GM12801 (cell line): ENCODE measurements around the gene WWOX.

ENCODE experiments used
- TF ChIP-seq, protein P1 (sequence below): IDR thresholded peaks from one replicate; pipeline ENCODE4 v1.5.1; 2011; ENCODE audit warnings: control low read depth; ENCODE audit not compliant: insufficient read length; ENCODE audit errors: extremely low read depth

WWOX gene

DNA sequence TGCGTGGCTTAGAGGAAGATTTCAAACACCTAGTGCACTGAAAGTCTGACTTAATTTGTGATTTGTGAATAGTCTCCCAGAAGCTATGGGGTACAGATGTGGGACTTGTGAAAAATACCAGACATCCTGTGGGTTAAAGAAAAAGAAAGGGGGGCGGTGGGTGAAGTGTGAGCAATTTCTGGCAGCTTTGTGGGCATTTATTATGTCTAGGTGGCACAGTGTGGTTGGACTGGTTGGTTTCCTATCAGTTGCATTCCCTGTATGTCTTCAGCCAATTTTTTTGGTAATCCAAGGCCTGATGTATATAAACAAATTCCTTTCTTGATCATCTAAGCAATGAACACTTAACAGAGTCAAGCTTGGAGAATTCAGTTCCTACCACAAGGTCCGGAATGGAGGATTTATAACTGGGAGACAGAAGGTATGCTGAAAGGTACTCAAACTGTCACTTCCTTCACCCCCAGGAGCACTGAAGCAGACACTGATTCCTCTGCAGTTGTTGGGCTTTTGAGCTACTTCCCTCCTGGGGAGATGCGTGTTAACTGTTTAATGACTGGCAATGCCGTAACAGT lies 211.6 kb downstream of the WWOX start:
- TF ChIP-seq, protein P1, sequence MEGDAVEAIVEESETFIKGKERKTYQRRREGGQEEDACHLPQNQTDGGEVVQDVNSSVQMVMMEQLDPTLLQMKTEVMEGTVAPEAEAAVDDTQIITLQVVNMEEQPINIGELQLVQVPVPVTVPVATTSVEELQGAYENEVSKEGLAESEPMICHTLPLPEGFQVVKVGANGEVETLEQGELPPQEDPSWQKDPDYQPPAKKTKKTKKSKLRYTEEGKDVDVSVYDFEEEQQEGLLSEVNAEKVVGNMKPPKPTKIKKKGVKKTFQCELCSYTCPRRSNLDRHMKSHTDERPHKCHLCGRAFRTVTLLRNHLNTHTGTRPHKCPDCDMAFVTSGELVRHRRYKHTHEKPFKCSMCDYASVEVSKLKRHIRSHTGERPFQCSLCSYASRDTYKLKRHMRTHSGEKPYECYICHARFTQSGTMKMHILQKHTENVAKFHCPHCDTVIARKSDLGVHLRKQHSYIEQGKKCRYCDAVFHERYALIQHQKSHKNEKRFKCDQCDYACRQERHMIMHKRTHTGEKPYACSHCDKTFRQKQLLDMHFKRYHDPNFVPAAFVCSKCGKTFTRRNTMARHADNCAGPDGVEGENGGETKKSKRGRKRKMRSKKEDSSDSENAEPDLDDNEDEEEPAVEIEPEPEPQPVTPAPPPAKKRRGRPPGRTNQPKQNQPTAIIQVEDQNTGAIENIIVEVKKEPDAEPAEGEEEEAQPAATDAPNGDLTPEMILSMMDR = no peak

DNA sequence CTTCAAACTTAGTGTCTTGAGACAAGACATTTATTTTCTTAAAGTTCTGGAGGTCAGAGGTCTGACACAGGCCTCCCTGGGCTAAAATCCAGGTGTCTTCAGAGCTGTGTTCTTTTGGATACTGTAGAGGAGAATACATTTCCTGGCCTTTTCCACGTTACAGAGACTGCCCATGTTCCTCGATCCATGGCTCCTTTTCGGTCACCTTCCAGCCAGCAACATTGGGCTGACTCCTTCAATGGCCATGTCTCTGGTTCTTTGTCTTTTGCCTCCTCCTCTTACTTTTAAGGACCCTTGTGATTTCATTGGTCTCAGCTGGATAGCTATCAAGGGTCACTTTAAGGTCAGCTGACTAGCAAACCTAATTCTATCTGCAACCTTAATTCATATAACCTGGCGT lies 212.4 kb downstream of the WWOX start:
- TF ChIP-seq, protein P1 = no peak

DNA sequence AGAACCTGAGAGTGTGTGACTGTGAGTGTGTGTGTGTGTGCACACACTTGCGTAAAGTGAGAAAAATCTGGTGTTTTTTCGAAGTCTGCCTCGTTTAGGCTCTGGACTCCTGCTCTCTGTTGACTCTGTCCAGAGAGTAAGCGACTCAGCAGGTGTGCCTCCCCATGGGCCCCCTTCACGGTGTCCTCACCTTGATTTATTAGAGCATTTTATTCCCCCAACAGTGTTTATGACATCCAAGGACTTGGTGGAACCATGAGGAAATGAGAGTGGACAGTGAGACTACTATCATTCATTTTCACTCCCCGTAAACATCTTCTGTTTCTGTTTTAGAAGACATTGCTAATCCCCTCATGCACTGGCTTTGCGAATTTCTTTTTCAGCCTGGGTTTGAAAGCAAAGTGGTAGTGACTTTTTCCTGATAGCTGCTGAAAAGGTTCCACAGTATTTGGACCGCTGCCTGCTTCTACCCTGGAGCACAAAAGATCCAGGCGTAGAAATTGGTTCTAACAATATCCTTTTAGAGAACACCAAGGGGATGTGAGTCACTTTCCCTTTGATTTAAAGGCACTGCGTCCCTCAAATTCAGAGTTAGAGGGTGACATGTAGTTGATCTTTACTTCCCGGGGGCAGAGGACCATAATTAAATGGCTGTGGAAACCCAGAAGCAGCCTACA lies 218.2 kb downstream of the WWOX start:
- TF ChIP-seq, protein P1 = no peak

DNA sequence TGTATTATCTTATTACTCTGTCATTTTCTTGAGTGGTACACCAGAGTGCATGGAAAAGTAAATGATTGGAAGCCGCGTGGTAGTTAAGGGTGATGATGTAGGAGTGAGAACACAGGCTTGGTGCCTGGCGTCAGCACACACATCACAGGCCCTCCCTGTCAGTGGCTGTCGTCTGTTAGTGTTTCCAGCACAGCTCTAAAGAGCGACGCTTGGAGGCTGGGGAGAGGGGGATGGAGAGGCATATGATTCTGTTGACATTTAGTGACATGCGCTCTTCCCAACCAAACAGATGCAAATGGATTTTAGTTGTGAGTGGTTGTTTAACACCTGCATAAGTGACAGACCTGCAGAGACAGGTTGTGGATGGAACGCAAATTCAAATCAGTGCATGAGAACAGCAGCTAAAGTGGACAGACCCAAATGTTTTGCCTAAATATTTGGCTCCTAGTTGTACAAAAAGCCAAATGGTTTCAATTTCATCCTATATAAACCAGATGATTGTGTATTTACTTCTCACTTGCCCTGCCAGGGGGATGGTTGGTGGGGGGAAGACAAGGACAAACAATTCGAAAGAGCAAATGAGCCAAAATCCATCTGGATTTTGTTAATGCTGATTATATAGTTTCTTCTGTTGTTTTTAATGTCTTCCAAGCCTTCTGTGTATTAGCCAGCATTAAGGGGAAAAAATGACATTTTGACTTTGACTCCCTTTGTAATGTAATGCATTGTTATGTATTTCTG lies 222.3 kb downstream of the WWOX start:
- TF ChIP-seq, protein P1 = no peak

DNA sequence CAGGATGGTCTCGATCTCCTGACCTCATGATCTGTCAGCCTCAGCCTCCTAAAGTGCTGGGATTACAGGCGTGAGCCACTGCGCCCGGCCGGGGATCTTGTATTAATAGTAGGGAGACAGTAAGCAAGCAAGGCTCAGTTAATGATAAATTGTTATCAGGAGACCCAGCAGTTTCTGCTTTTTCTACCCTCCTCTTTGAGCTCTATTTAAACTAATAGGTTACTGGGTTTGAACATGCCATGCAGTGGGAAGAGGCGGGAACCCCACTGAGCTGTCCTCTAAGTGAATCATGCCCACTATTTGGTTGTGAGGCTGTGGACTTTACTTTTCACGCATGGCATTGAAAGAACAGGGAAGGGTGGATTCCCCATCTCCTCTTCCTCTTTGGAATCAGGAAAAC lies 223.9 kb downstream of the WWOX start:
- TF ChIP-seq, protein P1 = no peak

DNA sequence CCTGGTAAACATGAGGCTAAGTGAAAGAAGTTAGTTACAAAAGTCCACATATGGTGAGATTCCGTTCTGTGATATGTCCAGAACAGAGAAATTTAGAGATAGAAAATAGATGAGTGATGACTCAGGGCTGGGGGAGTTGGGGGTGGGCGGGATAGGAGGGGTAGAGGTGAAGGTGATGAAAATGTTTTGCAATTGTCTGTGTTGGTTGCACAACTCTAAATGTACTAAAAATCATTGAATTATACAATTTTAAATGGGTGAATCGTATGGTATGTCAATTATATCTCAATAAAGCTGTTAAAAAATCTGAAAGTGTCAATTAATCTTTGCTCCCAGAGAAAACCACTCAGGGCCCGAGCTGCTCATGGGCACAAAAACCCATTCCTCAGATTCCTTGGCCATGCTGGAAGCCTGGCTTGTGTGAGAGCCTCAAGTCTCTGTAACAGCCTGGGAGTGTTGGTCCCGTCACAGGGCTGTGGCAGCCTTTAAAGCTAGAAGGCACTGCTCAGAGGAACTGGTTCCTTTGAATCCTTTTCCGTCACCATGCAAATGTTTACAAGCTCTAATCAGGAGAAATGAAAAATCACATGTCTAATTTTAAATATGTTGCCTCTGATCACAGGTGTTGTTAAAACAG lies 225.3 kb downstream of the WWOX start:
- TF ChIP-seq, protein P1 = no peak
